WI38 (cell line): Measurements from ENCODE around the gene LACRT.

ENCODE experiments used
- H3K4me3 ChIP-seq: 2 replicates; pipeline ENCODE4 v1.5.1; 2011; ENCODE audit warnings: low read depth, mild to moderate bottlenecking, control low read depth, low read length
- TF ChIP-seq, protein P1 (sequence below): IDR thresholded peaks from 2 replicates; pipeline ENCODE4 v1.5.1; 2012; ENCODE audit warnings: low read depth, mild to moderate bottlenecking, control low read depth, low read length

Gene LACRT

DNA sequence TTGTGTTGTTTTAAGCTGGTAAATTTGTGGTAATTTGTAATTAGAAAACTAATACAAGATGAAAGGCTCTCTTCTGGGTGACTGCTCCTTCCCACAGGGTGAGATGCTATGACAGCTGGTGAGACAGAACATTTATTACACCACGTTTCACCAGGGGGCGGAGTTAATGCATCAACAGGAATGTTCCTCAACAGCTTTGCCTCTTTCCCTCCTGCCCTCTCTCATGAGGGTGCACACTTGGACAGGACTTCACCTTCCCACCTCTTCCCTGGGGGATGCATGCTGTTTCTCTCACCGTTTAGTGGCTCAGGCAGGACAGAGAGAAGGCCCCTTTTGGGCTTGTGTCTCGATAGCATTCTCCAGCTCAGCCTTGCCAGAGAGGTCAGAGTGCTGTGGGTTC is 32.9 kb downstream of the LACRT start:
- TF ChIP-seq, protein P1, sequence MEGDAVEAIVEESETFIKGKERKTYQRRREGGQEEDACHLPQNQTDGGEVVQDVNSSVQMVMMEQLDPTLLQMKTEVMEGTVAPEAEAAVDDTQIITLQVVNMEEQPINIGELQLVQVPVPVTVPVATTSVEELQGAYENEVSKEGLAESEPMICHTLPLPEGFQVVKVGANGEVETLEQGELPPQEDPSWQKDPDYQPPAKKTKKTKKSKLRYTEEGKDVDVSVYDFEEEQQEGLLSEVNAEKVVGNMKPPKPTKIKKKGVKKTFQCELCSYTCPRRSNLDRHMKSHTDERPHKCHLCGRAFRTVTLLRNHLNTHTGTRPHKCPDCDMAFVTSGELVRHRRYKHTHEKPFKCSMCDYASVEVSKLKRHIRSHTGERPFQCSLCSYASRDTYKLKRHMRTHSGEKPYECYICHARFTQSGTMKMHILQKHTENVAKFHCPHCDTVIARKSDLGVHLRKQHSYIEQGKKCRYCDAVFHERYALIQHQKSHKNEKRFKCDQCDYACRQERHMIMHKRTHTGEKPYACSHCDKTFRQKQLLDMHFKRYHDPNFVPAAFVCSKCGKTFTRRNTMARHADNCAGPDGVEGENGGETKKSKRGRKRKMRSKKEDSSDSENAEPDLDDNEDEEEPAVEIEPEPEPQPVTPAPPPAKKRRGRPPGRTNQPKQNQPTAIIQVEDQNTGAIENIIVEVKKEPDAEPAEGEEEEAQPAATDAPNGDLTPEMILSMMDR, result no peak
- H3K4me3 ChIP-seq, result no peak overlapping the region

DNA sequence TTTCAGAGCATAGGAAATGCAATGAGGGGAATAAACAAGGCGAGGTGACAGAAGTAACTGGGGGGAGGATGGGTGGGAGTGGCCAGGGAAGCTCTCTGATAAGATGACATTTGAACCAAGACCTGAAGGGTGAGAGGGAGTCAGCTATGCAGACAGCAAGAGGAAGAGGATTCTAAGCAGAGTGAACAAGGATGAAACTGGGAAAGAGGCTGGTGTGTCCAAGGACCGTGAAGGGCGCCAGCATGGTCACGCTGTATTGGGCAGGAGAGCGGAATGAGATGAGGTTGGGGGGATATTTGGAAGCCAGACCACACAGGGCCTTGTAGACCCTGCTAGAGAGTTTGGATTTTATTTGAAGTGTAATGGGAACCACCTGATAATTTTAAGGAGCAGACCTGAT is 35.7 kb downstream of the LACRT start:
- H3K4me3 ChIP-seq, result no peak overlapping the region
- TF ChIP-seq, protein P1, result no peak

DNA sequence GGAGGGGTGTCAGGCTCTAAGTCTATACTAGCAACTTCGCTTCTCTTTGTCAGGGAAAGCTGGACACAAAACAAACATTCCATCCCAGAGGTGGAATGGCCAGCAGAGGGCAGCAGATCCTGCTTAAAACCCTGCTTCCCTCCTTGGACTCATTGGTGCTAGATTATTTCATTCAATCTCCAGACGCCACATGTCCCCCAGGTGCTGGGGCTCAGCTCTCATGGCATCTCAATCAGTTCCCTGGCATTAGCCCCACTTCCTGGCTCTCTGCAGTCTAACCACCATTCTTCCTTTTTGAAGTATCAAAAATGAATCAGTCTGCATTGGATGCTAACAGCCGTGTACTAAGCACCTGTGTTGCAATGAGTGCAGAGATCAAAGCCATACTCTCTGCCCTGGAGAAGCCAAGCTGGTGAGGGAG is 38.2 kb downstream of the LACRT start:
- TF ChIP-seq, protein P1, result peak; percentile 80
- no peak overlapping the region for H3K4me3 ChIP-seq

DNA sequence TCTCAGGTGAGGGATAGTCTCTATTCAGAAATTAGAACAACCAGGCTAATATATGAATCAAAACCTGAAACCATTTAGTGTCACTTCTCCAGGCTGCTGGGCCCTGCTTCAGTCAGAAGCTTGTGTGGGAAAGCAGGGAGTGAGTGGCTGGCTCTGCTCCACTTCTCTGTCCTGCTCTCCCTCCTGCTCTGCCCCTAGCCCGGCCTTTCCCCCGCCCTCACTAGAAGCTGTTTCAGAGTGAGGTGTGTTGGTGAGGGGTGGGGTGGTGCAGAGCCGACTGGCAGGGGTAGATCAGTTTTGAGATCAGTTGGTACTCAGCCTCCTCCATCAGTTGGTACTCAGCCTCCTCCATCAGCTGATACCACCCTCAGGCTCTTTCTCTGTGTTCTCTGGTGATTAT is 39.2 kb downstream of the LACRT start:
- H3K4me3 ChIP-seq, result no peak overlapping the region
- TF ChIP-seq, protein P1, result no peak

DNA sequence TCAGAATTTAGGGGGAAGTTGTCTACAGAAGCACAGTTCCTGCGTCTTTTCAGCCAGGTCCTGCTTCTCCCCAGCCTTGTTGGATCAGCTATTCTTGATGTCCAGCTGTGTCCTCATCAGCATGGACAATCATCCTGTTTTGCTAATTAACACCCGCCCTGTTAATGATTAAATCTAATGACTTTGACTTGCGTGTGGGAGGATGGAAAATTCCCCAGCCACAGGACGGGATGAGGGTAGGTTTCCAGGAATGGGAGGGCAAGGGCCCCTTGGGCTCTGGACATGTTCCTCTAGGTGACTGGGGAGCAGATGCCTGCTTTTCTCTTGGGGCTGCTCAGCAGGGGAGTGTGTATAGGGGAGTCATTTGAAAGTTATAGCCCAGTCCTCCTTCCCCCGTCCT is 41.0 kb downstream of the LACRT start:
- no peak overlapping the region for H3K4me3 ChIP-seq
- TF ChIP-seq, protein P1, result no peak

DNA sequence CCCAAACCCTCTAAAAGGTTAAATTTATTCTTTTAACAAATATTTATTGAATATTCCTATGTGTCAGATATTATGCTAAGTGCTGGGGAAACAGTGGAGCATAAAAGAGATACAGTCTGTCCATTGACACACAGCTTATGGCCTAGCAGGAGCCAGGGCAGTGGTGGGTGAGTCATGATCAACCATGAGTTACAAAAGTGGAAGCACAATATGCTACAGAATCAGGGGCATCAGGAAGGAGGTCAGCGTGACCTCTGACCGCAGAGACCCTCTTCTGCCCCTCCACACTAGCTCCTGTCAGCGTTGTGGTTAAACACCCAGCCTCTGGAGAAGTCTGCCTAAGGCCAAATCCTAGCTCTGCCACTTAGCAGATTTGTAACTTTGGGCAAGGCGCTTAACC is 41.6 kb downstream of the LACRT start:
- H3K4me3 ChIP-seq, result no peak overlapping the region
- TF ChIP-seq, protein P1, result no peak

DNA sequence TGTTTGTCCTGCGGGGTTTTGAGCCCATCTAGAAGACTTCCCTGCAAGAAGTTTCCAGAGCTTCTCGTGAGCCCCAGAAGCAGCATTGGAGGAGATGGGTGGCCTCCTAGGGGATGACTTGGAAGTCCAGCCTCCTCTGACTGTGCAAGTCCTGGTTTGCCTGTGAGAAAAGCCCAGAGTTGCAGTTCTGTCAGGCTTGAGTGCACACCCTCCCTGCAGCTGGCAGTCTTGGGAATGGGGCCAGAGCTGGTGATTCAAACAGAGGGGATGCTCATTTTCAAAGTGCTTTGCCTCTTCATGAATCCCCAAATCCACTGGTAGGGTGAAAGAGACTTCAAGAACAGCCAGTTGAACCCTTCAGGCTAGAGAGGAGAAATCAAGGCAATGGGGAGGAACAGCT is 42.4 kb downstream of the LACRT start:
- TF ChIP-seq, protein P1, result no peak
- H3K4me3 ChIP-seq, result no peak overlapping the region
